IPS-NIHi11 (cell line): ENCODE measurements around the gene CLIP1.
"Not testable (repeated sequence)": the region's sequence is repeated elsewhere in the genome, so short reads cannot be mapped to it uniquely, and the experiment has no call there.

Experiments
- DNase-seq: peaks from one replicate; pipeline ENCODE4 v3.0.0; 2012; ENCODE audit warnings: mixed read lengths, low spot score

The CLIP1 gene

GRCh38 chr12:122421821-122422729 lies at the start of gene CLIP1:
Gene CLIP1 (minus strand): TSS chr12:122422669. CDS start chr12:122380452, 42,217 bp downstream.
- DNase-seq, result peak; percentile 82

- peak; percentile 30 for DNase-seq
These were observed 49.1 kb upstream of the CLIP1 start for GRCh38 chr12:122471324-122472226.

GRCh38 chr12:122470576-122470975 lies 48.1 kb upstream of the CLIP1 start:
- not testable (repeated sequence) for DNase-seq

GRCh38 chr12:122469856-122470255 lies 47.4 kb upstream of the CLIP1 start:
- DNase-seq, result not testable (repeated sequence)

GRCh38 chr12:122467983-122468382 lies 45.5 kb upstream of the CLIP1 start:
- no peak for DNase-seq

- peak; percentile 37 for DNase-seq
These were observed 42.0 kb upstream of the CLIP1 start for GRCh38 chr12:122464317-122465042.

GRCh38 chr12:122460641-122461040 lies 38.2 kb upstream of the CLIP1 start:
- DNase-seq, result no peak

- DNase-seq, result no peak
These were observed 37.6 kb upstream of the CLIP1 start for GRCh38 chr12:122460061-122460460.

GRCh38 chr12:122459211-122459610 lies 36.7 kb upstream of the CLIP1 start:
- DNase-seq, result no peak

- DNase-seq, result no peak
These were observed 35.9 kb upstream of the CLIP1 start for GRCh38 chr12:122458105-122459035.

- no peak for DNase-seq
These were observed 35.2 kb upstream of the CLIP1 start for GRCh38 chr12:122457627-122458026.

- DNase-seq, result no peak
These were observed 32.3 kb upstream of the CLIP1 start for GRCh38 chr12:122454739-122455138.

- DNase-seq, result no peak
These were observed 31.8 kb upstream of the CLIP1 start for GRCh38 chr12:122454250-122454721.

GRCh38 chr12:122452701-122453285 lies 30.3 kb upstream of the CLIP1 start:
- DNase-seq, result no peak

GRCh38 chr12:122449317-122449716 lies 26.8 kb upstream of the CLIP1 start:
- no peak for DNase-seq

- DNase-seq, result not testable (repeated sequence)
These were observed 25.4 kb upstream of the CLIP1 start for GRCh38 chr12:122447825-122448224.

GRCh38 chr12:122446390-122446789 lies 23.9 kb upstream of the CLIP1 start:
- not testable (repeated sequence) for DNase-seq

- DNase-seq, result not testable (repeated sequence)
These were observed 21.6 kb upstream of the CLIP1 start for GRCh38 chr12:122444071-122444470.

- not testable (repeated sequence) for DNase-seq
These were observed 16.4 kb upstream of the CLIP1 start for GRCh38 chr12:122438822-122439221.

- DNase-seq, result no peak
These were observed 15.2 kb upstream of the CLIP1 start for GRCh38 chr12:122437656-122438121.
